ENCODE data around the gene AGTR1.

Gene AGTR1

DNA sequence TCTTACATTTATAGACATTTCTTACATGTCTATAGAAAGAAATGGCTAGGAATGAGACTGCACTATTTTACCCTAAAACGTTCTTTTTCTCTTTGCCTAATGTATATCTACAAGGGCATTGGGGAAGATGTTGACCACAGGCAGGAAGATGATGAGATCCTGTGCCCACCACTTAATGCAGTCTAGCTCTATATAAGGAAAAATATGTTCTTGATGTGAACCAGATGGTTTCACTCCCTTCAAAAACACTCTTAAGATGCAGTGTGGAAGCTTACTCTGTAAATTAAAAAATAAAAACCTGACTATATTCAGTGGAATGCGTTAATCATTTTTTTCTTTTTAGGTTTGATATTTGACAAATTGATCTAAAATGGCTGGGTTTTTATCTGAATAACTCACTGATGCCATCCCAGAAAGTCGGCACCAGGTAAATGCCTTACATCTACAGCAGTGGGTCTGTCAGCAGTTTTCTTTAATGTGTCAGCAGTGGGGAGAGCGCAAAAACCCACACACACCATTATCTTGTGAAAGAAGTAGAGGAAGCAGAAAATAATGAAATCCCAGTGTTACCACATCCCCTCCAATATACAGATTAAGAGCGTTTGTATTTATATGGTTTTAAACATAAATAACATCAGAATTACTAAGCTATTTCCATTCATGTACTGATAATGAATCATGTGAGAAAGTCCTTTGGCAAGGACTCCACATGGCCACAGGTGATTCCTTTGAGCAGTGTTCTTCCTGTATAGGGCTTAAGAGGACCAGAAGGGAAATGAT, 10.1 kb downstream of the AGTR1 start:
- TF ChIP-seq, protein P1, sequence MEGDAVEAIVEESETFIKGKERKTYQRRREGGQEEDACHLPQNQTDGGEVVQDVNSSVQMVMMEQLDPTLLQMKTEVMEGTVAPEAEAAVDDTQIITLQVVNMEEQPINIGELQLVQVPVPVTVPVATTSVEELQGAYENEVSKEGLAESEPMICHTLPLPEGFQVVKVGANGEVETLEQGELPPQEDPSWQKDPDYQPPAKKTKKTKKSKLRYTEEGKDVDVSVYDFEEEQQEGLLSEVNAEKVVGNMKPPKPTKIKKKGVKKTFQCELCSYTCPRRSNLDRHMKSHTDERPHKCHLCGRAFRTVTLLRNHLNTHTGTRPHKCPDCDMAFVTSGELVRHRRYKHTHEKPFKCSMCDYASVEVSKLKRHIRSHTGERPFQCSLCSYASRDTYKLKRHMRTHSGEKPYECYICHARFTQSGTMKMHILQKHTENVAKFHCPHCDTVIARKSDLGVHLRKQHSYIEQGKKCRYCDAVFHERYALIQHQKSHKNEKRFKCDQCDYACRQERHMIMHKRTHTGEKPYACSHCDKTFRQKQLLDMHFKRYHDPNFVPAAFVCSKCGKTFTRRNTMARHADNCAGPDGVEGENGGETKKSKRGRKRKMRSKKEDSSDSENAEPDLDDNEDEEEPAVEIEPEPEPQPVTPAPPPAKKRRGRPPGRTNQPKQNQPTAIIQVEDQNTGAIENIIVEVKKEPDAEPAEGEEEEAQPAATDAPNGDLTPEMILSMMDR (IDR thresholded peaks at IDR 0.05; ENCODE audit: low read depth, low read length, missing control alignments): no peak
- DNase-seq (ENCODE audit: extremely low read depth, low read depth): no peak
- H3K4me3 ChIP-seq (replicated peaks; ENCODE audit: low read depth, low read length): no peak overlapping the region

GRCh38 chr3:148708409-148708808, 10.7 kb downstream of the AGTR1 start:
- no peak for DNase-seq (ENCODE audit: extremely low read depth, low read depth)
- TF ChIP-seq, protein P1 (IDR thresholded peaks at IDR 0.05; ENCODE audit: low read depth, low read length, missing control alignments): no peak
- no peak overlapping the region for H3K4me3 ChIP-seq (replicated peaks; ENCODE audit: low read depth, low read length)

DNA sequence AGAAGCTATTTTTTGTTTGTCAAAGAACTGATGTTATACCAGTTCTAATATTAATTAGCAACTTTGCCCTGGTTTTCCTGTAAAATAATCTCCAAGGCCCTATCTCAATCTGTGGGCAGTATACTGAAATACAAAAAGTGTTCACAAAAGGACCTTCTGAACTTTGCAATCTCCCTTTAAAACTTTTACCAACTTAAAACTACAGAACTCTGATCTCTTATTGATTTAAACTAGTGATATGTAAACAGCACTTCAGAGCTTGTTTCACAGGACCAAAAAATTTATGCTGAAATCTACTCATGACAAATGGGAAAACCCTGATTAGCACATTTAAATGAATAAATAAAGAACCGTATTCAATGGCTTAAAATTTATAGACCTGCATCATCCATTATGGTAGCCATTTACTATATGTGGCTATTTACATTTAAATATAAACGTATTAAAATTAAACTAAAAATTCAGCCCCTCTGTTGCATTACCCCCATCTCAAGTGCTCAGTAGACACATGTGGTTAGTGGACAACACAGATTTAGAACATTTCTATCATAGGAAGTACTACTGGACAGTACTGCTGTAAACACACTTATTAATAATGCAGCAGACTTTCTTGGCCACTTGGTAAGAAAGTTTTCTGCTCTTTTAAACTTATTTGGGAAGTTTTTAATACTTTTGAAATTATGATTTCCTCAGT, 12.0 kb downstream of the AGTR1 start:
- TF ChIP-seq, protein P1 (IDR thresholded peaks at IDR 0.05; ENCODE audit: low read depth, low read length, missing control alignments): no peak
- no peak overlapping the region for H3K4me3 ChIP-seq (replicated peaks; ENCODE audit: low read depth, low read length)
- DNase-seq (ENCODE audit: extremely low read depth, low read depth): no peak

DNA sequence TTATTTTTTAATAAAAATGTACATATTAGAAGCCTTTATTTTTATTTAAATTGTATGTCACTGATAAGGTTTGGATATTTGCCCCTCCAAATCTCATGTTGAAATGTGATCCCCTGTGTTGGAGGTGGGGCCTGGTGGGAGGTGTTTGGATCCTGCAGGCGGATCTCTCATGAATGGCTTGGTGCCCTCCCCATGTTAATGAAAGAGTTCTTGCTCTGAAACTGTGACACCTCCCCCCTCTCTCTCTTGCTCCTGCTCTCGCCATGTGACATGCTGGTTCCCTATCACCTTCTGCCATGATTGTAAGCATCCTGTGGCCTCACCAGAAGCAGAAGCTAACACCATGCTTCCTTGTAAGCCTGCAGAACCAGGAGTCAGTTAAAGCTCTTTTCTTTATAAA, 13.0 kb downstream of the AGTR1 start:
- H3K4me3 ChIP-seq (replicated peaks; ENCODE audit: low read depth, low read length): no peak overlapping the region
- DNase-seq (ENCODE audit: extremely low read depth, low read depth): no peak
- TF ChIP-seq, protein P1 (IDR thresholded peaks at IDR 0.05; ENCODE audit: low read depth, low read length, missing control alignments): no peak

GRCh38 chr3:148711981-148712666, 14.4 kb downstream of the AGTR1 start:
- no peak overlapping the region for H3K4me3 ChIP-seq (replicated peaks; ENCODE audit: low read depth, low read length)
- DNase-seq (ENCODE audit: extremely low read depth, low read depth): no peak
- TF ChIP-seq, protein P1 (IDR thresholded peaks at IDR 0.05; ENCODE audit: low read depth, low read length, missing control alignments): no peak

- TF ChIP-seq, protein P1 (IDR thresholded peaks at IDR 0.05; ENCODE audit: low read depth, low read length, missing control alignments): no peak
- DNase-seq (ENCODE audit: extremely low read depth, low read depth): no peak
These were observed 16.8 kb downstream of the AGTR1 start for GRCh38 chr3:148714521-148714920.

More at GRCh38 chr3:148714521-148714920, 16.8 kb downstream of the AGTR1 start:
- H3K4me3 ChIP-seq (replicated peaks; ENCODE audit: low read depth, low read length): no peak overlapping the region
